Common myeloid progenitor, CD34-positive (primary cell): ENCODE results near the gene BMP5.

Experiments used
- CTCF ChIA-PET: fragments of 350-600 bp; sonication (Branson Sonifier 250); formaldehyde crosslinking; loops from one replicate; lab custom pipeline; 2021; ENCODE audit warnings: antibody characterized with exemption; lab: Charles Lee
- POLR2A ChIA-PET: fragments of 350-600 bp; sonication (Branson Sonifier 250); formaldehyde crosslinking; loops from one replicate; lab custom pipeline; 2021; ENCODE audit warnings: antibody characterized with exemption; lab: Charles Lee
- DNase-seq, 3 donors: peaks; one replicate each; pipeline versions ENCODE4 v3.0.0 to v3.0.0-alpha.2; 2013
- H3K27ac ChIP-seq, 2 experiments: 1 replicate in 1 of 2; 2 replicates in 1 of 2; pipeline ENCODE4 v1.7.0; 2013; ENCODE audit warnings: inconsistent platforms in 2 of 2, low read length in 2 of 2, mild to moderate bottlenecking in 2 of 2, low read depth in 1 of 2, moderate library complexity in 1 of 2; ENCODE audit not compliant: severe bottlenecking in 2 of 2, insufficient read depth in 1 of 2, poor library complexity in 1 of 2
- H3K27me3 ChIP-seq, 5 experiments: replicated peaks in 2 of 5; 1 replicate in 3 of 5; 2 replicates in 2 of 5; pipeline versions ENCODE4 v1.6.1 to v1.7.0; 2013; ENCODE audit warnings: low read length in 4 of 5, mild to moderate bottlenecking in 2 of 5, moderate library complexity in 2 of 5, inconsistent platforms in 1 of 5; ENCODE audit not compliant: insufficient read depth in 5 of 5, control insufficient read depth in 4 of 5
- H3K36me3 ChIP-seq, 4 experiments: 1 replicate in 2 of 4; 2 replicates in 2 of 4; pipeline versions ENCODE4 v1.6.1 to v1.7.0; 2013; ENCODE audit warnings: low read length in 3 of 4, control low read depth in 1 of 4, mild to moderate bottlenecking in 1 of 4; ENCODE audit not compliant: control insufficient read depth in 4 of 4, insufficient read depth in 4 of 4
- H3K4me1 ChIP-seq, 4 experiments: 1 replicate in 3 of 4; 2 replicates in 1 of 4; pipeline versions ENCODE4 v1.6.1 to v1.7.1; 2013; ENCODE audit warnings: low read length in 3 of 4, mild to moderate bottlenecking in 3 of 4, control low read depth in 1 of 4, inconsistent platforms in 1 of 4, moderate library complexity in 1 of 4; ENCODE audit not compliant: control insufficient read depth in 4 of 4, insufficient read depth in 4 of 4; ENCODE audit errors: control extremely low read depth in 1 of 4
- H3K4me3 ChIP-seq, 7 experiments: 1 replicate in 4 of 7; 2 replicates in 3 of 7; pipeline versions ENCODE4 v1.5.1 to v1.7.0; 2013; ENCODE audit warnings: mild to moderate bottlenecking in 7 of 7, low read length in 6 of 7, moderate library complexity in 6 of 7, inconsistent platforms in 2 of 7, low read depth in 2 of 7, control low read depth in 1 of 7; ENCODE audit not compliant: insufficient read depth in 4 of 7, control insufficient read depth in 1 of 7; ENCODE audit errors: extremely low read depth in 1 of 7
- H3K9me3 ChIP-seq, 5 experiments: 1 replicate in 4 of 5; 2 replicates in 1 of 5; pipeline versions ENCODE4 v1.6.1 to v1.7.1; 2013; ENCODE audit warnings: low read length in 4 of 5, mild to moderate bottlenecking in 2 of 5, inconsistent platforms in 1 of 5, low read depth in 1 of 5, moderate library complexity in 1 of 5; ENCODE audit not compliant: control insufficient read depth in 4 of 5, insufficient read depth in 2 of 5; ENCODE audit errors: control extremely low read depth in 1 of 5
- WGBS: methylation state at CpG from one replicate; pipeline ENCODE4 v1.1.5; 2013; ENCODE audit not compliant: insufficient coverage; 5-methylcytosine and 5-hydroxymethylcytosine counted together

Gene BMP5

DNA sequence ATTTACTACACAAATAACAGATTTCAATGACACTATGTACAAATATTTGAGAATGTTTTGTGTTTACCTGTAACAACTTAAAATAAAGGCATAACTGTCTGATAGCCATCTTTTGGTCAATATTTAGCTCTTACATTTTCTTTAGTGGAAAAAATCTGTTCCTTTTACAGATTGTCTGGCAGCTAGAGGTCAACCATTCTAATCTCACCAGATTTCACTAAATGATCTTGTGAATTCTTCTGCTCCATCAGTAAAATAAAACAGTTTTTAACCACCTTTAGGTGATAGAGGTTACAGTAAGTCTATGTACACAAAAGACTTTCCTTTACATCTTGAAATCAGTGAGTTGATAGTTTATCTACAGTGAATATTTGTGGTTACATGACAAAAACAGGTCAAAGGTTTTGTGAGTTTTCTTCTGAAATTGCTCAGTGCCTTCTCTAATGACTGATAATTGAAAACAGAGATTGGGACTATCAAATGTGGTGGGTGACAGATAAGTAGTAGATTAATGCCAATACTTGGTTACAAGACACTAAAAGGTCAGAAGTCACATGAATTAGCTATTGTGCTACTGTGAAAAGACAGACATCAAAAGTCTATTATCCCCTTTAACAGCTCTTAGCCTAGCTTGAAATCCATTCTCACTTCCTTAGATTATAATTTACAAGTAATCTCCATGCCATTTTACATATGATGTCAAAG, 47.4 kb downstream of the BMP5 start:
- H3K36me3 ChIP-seq = no peaks in the 10 kb centered on the region
- H3K27me3 ChIP-seq = peaks cover 0 to 4% (median 0%) of the 10 kb centered on the region in 5 experiments
- H3K27ac ChIP-seq = no peak overlapping the region
- no peaks in the 10 kb centered on the region for H3K9me3 ChIP-seq
- no peak for DNase-seq
- H3K4me3 ChIP-seq = no peak overlapping the region
- no peaks in the 10 kb centered on the region for H3K4me1 ChIP-seq
- CTCF ChIA-PET = no interaction called here
- POLR2A ChIA-PET = no interaction called here

GRCh38 chr6:55826941-55827340, 48.4 kb downstream of the BMP5 start:
- ChIA-PET CTCF (no interaction called here), POLR2A (no interaction called here)
- no peaks in the 10 kb centered on the region for H3K36me3 ChIP-seq
- no peak overlapping the region for H3K4me3 ChIP-seq
- DNase-seq = no peak
- peaks cover 0 to 4% (median 0%) of the 10 kb centered on the region in 5 experiments for H3K27me3 ChIP-seq
- no CpG with 5 or more reads among the region's 1 CpG for WGBS
- no peaks in the 10 kb centered on the region for H3K9me3 ChIP-seq
- H3K4me1 ChIP-seq = no peaks in the 10 kb centered on the region
- no peak overlapping the region for H3K27ac ChIP-seq

DNA sequence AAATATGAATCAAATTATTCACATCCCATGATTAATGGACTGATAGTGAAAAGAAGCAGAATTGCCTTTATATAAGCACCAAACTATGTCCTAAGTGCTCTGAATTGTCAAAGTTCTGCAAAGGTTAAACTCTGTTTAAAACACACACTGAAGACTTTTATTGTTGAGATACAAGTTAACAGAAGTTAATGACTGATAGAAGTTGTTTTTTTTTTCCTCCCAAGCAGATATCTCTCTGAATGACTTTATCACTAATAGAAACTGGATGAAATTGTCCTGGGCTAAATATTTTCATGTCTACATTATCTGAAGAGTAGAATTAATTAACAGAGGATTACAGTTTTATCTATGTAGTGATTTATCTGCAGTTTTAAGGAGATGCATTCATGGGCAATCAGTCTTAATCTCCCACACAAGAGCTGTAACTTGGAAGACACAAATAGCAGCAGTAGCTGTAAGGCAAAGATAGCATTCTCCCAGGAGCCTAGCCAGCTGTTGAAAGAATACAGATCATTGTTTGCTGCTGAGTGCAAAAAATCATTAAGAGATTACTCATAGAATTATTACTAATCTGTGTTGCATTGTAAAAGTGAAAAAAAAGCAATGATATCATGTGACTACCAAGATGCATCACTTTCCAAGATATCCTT, 49.9 kb downstream of the BMP5 start:
- DNase-seq = no peak
- Histone ChIP-seq H3K4me3 (no peak overlapping the region), H3K27ac (no peak overlapping the region), H3K27me3 (peaks cover 0 to 2% (median 0%) of the 10 kb centered on the region in 5 experiments), H3K9me3 (no peaks in the 10 kb centered on the region), H3K4me1 (no peaks in the 10 kb centered on the region), H3K36me3 (no peaks in the 10 kb centered on the region)
- ChIA-PET CTCF (no interaction called here), POLR2A (no interaction called here)

GRCh38 chr6:55822815-55823214, 52.6 kb downstream of the BMP5 start:
- ChIA-PET POLR2A (no interaction called here), CTCF (no interaction called here)
- Histone ChIP-seq H3K4me3 (no peak overlapping the region), H3K27ac (no peak overlapping the region), H3K36me3 (no peaks in the 10 kb centered on the region), H3K27me3 (no peaks in the 10 kb centered on the region), H3K4me1 (no peaks in the 10 kb centered on the region), H3K9me3 (no peaks in the 10 kb centered on the region)
- no CpG with 5 or more reads among the region's 2 CpGs for WGBS
- no peak for DNase-seq

DNA sequence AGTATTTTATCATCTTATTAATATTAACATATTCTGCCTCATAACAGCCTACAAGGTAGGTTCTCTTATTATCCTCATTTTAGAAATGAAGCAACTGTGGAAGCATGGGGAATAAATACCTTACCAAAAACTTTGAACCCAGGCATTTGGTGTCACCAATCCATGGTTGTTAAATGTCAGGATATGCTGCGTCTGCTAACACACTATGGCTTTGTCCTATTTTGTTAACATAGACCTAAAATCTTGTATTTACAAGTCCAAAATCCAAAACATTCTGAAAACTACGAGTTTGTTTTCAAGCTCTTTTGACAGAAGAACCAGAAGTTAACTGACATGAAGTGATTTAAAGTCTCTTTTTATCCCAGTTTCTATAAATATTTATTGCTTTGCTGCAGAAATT, 53.4 kb downstream of the BMP5 start:
- no peaks in the 10 kb centered on the region for H3K36me3 ChIP-seq
- ChIA-PET CTCF (no interaction called here), POLR2A (no interaction called here)
- H3K9me3 ChIP-seq = no peaks in the 10 kb centered on the region
- H3K4me3 ChIP-seq = no peak overlapping the region
- H3K27ac ChIP-seq = no peak overlapping the region
- no peaks in the 10 kb centered on the region for H3K4me1 ChIP-seq
- no peaks in the 10 kb centered on the region for H3K27me3 ChIP-seq
- DNase-seq = no peak
- 100% methylated on average over 1 of the region's 2 CpGs for WGBS

GRCh38 chr6:55820696-55821095, 54.7 kb downstream of the BMP5 start:
- no peaks in the 10 kb centered on the region for H3K36me3 ChIP-seq
- no peak overlapping the region for H3K4me3 ChIP-seq
- no peak overlapping the region for H3K27ac ChIP-seq
- no CpG with 5 or more reads among the region's 1 CpG for WGBS
- no peak for DNase-seq
- no peaks in the 10 kb centered on the region for H3K4me1 ChIP-seq
- H3K9me3 ChIP-seq = no peaks in the 10 kb centered on the region
- no peaks in the 10 kb centered on the region for H3K27me3 ChIP-seq
- ChIA-PET CTCF (no interaction called here), POLR2A (no interaction called here)

- H3K36me3 ChIP-seq = no peaks in the 10 kb centered on the region
Measured at GRCh38 chr6:55819811-55820210, 55.6 kb downstream of the BMP5 start.

More at GRCh38 chr6:55819811-55820210, 55.6 kb downstream of the BMP5 start:
- Histone ChIP-seq H3K4me3 (no peak overlapping the region), H3K9me3 (no peaks in the 10 kb centered on the region), H3K27me3 (no peaks in the 10 kb centered on the region), H3K27ac (no peak overlapping the region), H3K4me1 (no peaks in the 10 kb centered on the region)
- CTCF ChIA-PET = no interaction called here
- DNase-seq = no peak
- WGBS = no CpG with 5 or more reads among the region's 4 CpGs
- POLR2A ChIA-PET = no interaction called here
